LNCaP clone FGC (cell line): ENCODE data around the gene RCAN1.

Experiments
- DNase-seq: peaks from one replicate; pipeline ENCODE4 v3.0.0-alpha.2; 2011; ENCODE audit warnings: low read depth
- H3K4me3 ChIP-seq: 2 replicates; pipeline ENCODE4 v1.5.1; 2011; ENCODE audit warnings: mild to moderate bottlenecking, low read depth, low read length, control low read depth
- CTCF ChIP-seq: IDR thresholded peaks from 2 replicates; pipeline ENCODE4 v1.5.1; 2012; ENCODE audit warnings: mild to moderate bottlenecking; ENCODE audit not compliant: control insufficient read depth, insufficient read depth; ENCODE audit errors: extremely low read depth

The RCAN1 gene

GRCh38 chr21:34511181-34511580, 103.7 kb downstream of the RCAN1 start:
- TF ChIP-seq CTCF = no peak
- H3K4me3 ChIP-seq = no peak overlapping the region
- no peak for DNase-seq

- TF ChIP-seq CTCF = peak; percentile 71
- H3K4me3 ChIP-seq = no peak overlapping the region
- DNase-seq = peak; percentile 31
Measured at GRCh38 chr21:34510148-34511142, 104.5 kb downstream of the RCAN1 start.

DNA sequence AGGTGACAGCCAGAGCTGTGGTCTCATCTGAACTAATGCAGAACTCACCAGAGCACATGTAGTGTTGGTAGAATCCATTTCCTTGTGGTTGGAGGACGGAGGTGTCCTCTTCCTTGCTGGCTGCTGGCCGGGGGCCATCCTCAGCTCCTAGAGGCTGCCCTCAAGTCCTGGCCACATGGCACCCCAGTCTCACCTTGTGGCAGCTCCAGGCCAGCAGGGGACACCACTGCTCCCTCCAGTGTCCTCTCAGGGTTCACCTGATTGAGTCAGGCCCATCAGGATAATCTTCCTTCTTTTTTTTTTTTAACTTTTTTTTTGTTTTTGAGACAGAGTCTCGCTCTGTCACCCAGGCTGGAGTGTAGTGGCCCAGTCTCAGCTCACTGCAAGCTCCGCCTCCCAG, 105.8 kb downstream of the RCAN1 start:
- TF ChIP-seq CTCF = peak; percentile 27
- H3K4me3 ChIP-seq = no peak overlapping the region
- no peak for DNase-seq

DNA sequence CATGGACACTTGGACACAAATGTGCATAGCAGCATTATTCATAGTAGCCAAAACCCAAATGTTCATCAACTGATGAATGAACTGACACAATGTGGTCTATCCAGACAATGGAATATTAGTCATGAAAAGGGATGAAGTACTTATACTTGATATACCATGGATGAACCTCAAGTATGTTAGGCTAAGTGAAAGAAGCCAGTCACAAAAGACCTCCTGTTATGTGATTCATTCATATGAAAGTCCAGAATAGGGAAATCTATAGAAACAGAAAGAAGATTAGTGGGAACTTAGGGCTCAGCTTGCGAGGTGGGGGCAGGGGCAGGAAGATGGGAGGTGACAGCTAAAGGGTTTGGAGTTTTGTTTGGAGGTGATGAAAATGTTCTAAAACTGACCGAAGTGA, 110.3 kb downstream of the RCAN1 start:
- DNase-seq = no peak
- TF ChIP-seq CTCF = no peak
- H3K4me3 ChIP-seq = no peak overlapping the region

GRCh38 chr21:34502480-34503106, 112.3 kb downstream of the RCAN1 start:
- TF ChIP-seq CTCF = no peak
- no peak overlapping the region for H3K4me3 ChIP-seq
- no peak for DNase-seq

DNA sequence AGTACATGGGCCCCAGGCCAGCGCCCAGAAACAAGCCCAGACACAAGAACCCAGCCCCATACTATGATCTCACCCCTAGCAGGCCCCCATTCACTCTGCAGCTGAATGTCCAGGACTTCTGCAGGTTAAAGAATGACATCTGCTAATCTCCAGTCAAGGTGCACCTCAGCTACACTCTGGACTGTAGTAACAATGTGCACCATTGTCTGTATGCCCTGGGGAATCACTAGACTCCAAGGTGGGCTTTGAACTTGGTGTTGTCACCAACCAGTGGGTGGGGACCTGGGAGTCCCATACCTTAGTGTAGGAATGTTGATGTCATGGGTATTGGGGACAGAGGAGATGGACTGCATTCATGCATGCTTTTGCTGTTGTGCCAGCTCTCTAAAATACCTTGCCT, 113.2 kb downstream of the RCAN1 start:
- TF ChIP-seq CTCF = no peak
- H3K4me3 ChIP-seq = no peak overlapping the region
- no peak for DNase-seq
